Activated CD4-positive, alpha-beta T cell treated with anti-CD3 and anti-CD28 coated beads, Interleukin-2, amount 10 ng/mL, durations not matched to agents 7 days and 5 days (primary cell): ENCODE measurements around the gene FHDC1. TPM values are rescaled to one million over a fixed set of nuclear protein-coding genes. Genes with fewer than 3 reads are reported as not detected.
"Not testable (repeated sequence)": the region's sequence is repeated elsewhere in the genome, so short reads cannot be mapped to it uniquely, and the experiment has no call there.

Source experiments
- CTCF ChIA-PET: fragments of 350-600 bp; sonication (Branson Sonifier 250); formaldehyde crosslinking; loops from one replicate; lab custom pipeline; 2021; ENCODE audit warnings: antibody characterized with exemption; lab: Charles Lee
- POLR2A ChIA-PET: fragments of 350-600 bp; sonication (Branson Sonifier 250); formaldehyde crosslinking; loops from one replicate; lab custom pipeline; 2021; ENCODE audit warnings: antibody characterized with exemption; lab: Charles Lee
- DNase-seq: peaks from one replicate; pipeline ENCODE4 v3.0.0-alpha.2; 2020
- H3K27ac Mint-ChIP-seq: one replicate; pipeline ENCODE4 v1.8.0; 2021; ENCODE audit warnings: mild to moderate bottlenecking, moderate library complexity, mixed read lengths
- H3K27me3 Mint-ChIP-seq: one replicate; pipeline ENCODE4 v1.8.0; 2021; ENCODE audit warnings: mixed read lengths
- H3K36me3 Mint-ChIP-seq: one replicate; pipeline ENCODE4 v1.8.0; 2021; ENCODE audit warnings: low read depth, mixed read lengths
- H3K4me1 Mint-ChIP-seq: one replicate; pipeline ENCODE4 v1.8.0; 2021; ENCODE audit warnings: mixed read lengths
- H3K4me3 Mint-ChIP-seq: one replicate; pipeline ENCODE4 v1.8.0; 2021; ENCODE audit warnings: mild to moderate bottlenecking, moderate library complexity, mixed read lengths
- H3K9me3 Mint-ChIP-seq: one replicate; pipeline ENCODE4 v1.8.0; 2021; ENCODE audit warnings: mixed read lengths
- total RNA-seq, 2 experiments: library from RNA; stranded (reverse); gene quantifications; one replicate each; pipeline ENCODE4 v1.2.3, GENCODE V29; 2021

FHDC1 gene
- under 1 TPM; 0.07 to 0.10 TPM for total RNA-seq

- H3K4me3 Mint-ChIP-seq = peak within 1 kb of the TSS; percentile 61
- peaks cover 63% of the 10 kb centered on the region for H3K27me3 Mint-ChIP-seq
- POLR2A ChIA-PET = no interaction called here
Observed at GRCh38 chr4:152935631-152936445, at the start of gene FHDC1. FHDC1 (plus strand) TSS chr4:152936323; CDS start chr4:152943058, 6,735 bp downstream.

GRCh38 chr4:152887981-152888380 lies 48.1 kb upstream of the FHDC1 start:
- Mint-ChIP-seq H3K4me1 (peaks cover 4% of the 10 kb centered on the region), H3K36me3 (peaks cover 11% of the 10 kb centered on the region), H3K27ac (no peak overlapping the region), H3K27me3 (no peaks in the 10 kb centered on the region), H3K4me3 (no peak overlapping the region), H3K9me3 (no peaks in the 10 kb centered on the region)
- ChIA-PET POLR2A (no interaction called here), CTCF (no interaction called here)
- DNase-seq = no peak

More at GRCh38 chr4:152935631-152936445, at the start of gene FHDC1:
- H3K9me3 Mint-ChIP-seq = no peaks in the 10 kb centered on the region
- H3K36me3 Mint-ChIP-seq = peaks cover 5% of the 10 kb centered on the region
- no peak within 1 kb of the TSS for H3K27ac Mint-ChIP-seq
- CTCF ChIA-PET = interaction anchor here (0.7 to 0.9 kb wide), 2 partner anchors 12 to 34 kb away, joined by 3 read pairs; no protein-coding TSS in a partner anchor
- H3K4me1 Mint-ChIP-seq = peaks cover 22% of the 10 kb centered on the region
- peak; percentile 26 for DNase-seq

GRCh38 chr4:152892974-152893373 lies 43.1 kb upstream of the FHDC1 start:
- ChIA-PET POLR2A (no interaction called here), CTCF (interaction anchor here (1.0 to 1.1 kb wide), 2 partner anchors 36 to 95 kb away, joined by 3 read pairs; no protein-coding TSS in a partner anchor)
- Mint-ChIP-seq H3K27ac (no peak overlapping the region), H3K4me3 (no peak overlapping the region), H3K27me3 (no peaks in the 10 kb centered on the region), H3K9me3 (no peaks in the 10 kb centered on the region), H3K36me3 (peaks cover 12% of the 10 kb centered on the region), H3K4me1 (peaks cover 4% of the 10 kb centered on the region)
- DNase-seq = no peak

- DNase-seq = no peak
- Mint-ChIP-seq H3K27me3 (no peaks in the 10 kb centered on the region), H3K36me3 (peaks cover 12% of the 10 kb centered on the region), H3K9me3 (no peaks in the 10 kb centered on the region), H3K4me1 (peaks cover 3% of the 10 kb centered on the region), H3K4me3 (no peak overlapping the region), H3K27ac (no peak overlapping the region)
- POLR2A ChIA-PET = no interaction called here
- CTCF ChIA-PET = interaction anchor here (0.6 to 1.7 kb wide), 2 partner anchors 19 to 615 kb away, joined by 3 to 7 read pairs; no protein-coding TSS in a partner anchor
Observed at GRCh38 chr4:152894673-152895072, 41.5 kb upstream of the FHDC1 start.

GRCh38 chr4:152896811-152897210 lies 39.3 kb upstream of the FHDC1 start:
- Mint-ChIP-seq H3K4me1 (peaks cover 3% of the 10 kb centered on the region), H3K36me3 (peaks cover 9% of the 10 kb centered on the region), H3K27ac (no peak overlapping the region), H3K4me3 (no peak overlapping the region), H3K27me3 (no peaks in the 10 kb centered on the region), H3K9me3 (no peaks in the 10 kb centered on the region)
- DNase-seq = no peak
- POLR2A ChIA-PET = no interaction called here
- CTCF ChIA-PET = interaction anchor here (0.6 kb wide), 1 partner anchor 286 kb away, joined by 3 read pairs; no protein-coding TSS in a partner anchor

- H3K27me3 Mint-ChIP-seq, H3K4me3 Mint-ChIP-seq: not testable (repeated sequence)
Observed at GRCh38 chr4:152898133-152898532, 38.0 kb upstream of the FHDC1 start.

GRCh38 chr4:152898606-152899005 lies 37.5 kb upstream of the FHDC1 start:
- no peak overlapping the region for H3K4me3 Mint-ChIP-seq
- DNase-seq = no peak
- no peak overlapping the region for H3K27ac Mint-ChIP-seq
- CTCF ChIA-PET = no interaction called here
- no peaks in the 10 kb centered on the region for H3K9me3 Mint-ChIP-seq
- peaks cover 4% of the 10 kb centered on the region for H3K36me3 Mint-ChIP-seq
- no peaks in the 10 kb centered on the region for H3K27me3 Mint-ChIP-seq
- H3K4me1 Mint-ChIP-seq = peaks cover 3% of the 10 kb centered on the region
- POLR2A ChIA-PET = no interaction called here

More at GRCh38 chr4:152898133-152898532, 38.0 kb upstream of the FHDC1 start:
- H3K4me1 Mint-ChIP-seq, H3K9me3 Mint-ChIP-seq, H3K27ac Mint-ChIP-seq, CTCF ChIA-PET, POLR2A ChIA-PET, DNase-seq, H3K36me3 Mint-ChIP-seq: not testable (repeated sequence)

GRCh38 chr4:152900395-152900794 lies 35.7 kb upstream of the FHDC1 start:
- Mint-ChIP-seq H3K4me3 (no peak overlapping the region), H3K27me3 (no peaks in the 10 kb centered on the region), H3K4me1 (peaks cover 3% of the 10 kb centered on the region), H3K9me3 (no peaks in the 10 kb centered on the region), H3K27ac (no peak overlapping the region), H3K36me3 (peaks cover 4% of the 10 kb centered on the region)
- DNase-seq = no peak
- ChIA-PET POLR2A (no interaction called here), CTCF (interaction anchor here (0.9 kb wide), 1 partner anchor 16 kb away, joined by 4 read pairs; no protein-coding TSS in a partner anchor)

GRCh38 chr4:152901205-152901604 lies 34.9 kb upstream of the FHDC1 start:
- POLR2A ChIA-PET = no interaction called here
- no peaks in the 10 kb centered on the region for H3K36me3 Mint-ChIP-seq

GRCh38 chr4:152903658-152904057 lies 32.5 kb upstream of the FHDC1 start:
- Mint-ChIP-seq H3K27ac (no peak overlapping the region), H3K9me3 (no peaks in the 10 kb centered on the region), H3K36me3 (peaks cover 4% of the 10 kb centered on the region), H3K4me3 (no peak overlapping the region), H3K4me1 (no peaks in the 10 kb centered on the region), H3K27me3 (no peaks in the 10 kb centered on the region)
- DNase-seq = no peak
- ChIA-PET CTCF (no interaction called here), POLR2A (no interaction called here)

More at GRCh38 chr4:152901205-152901604, 34.9 kb upstream of the FHDC1 start:
- no peak overlapping the region for H3K27ac Mint-ChIP-seq
- no peak for DNase-seq
- H3K27me3 Mint-ChIP-seq = no peaks in the 10 kb centered on the region
- peaks cover 3% of the 10 kb centered on the region for H3K4me1 Mint-ChIP-seq
- H3K9me3 Mint-ChIP-seq = no peaks in the 10 kb centered on the region
- CTCF ChIA-PET = no interaction called here
- no peak overlapping the region for H3K4me3 Mint-ChIP-seq

- ChIA-PET CTCF (no interaction called here), POLR2A (interaction anchor here (0.6 kb wide), 1 partner anchor 1837 kb away, joined by 3 read pairs; no protein-coding TSS in a partner anchor)
- Mint-ChIP-seq H3K27ac (no peak overlapping the region), H3K9me3 (no peaks in the 10 kb centered on the region), H3K36me3 (peaks cover 5% of the 10 kb centered on the region), H3K4me1 (no peaks in the 10 kb centered on the region), H3K4me3 (no peak overlapping the region), H3K27me3 (no peaks in the 10 kb centered on the region)
- no peak for DNase-seq
Observed at GRCh38 chr4:152909901-152910300, 26.2 kb upstream of the FHDC1 start.

GRCh38 chr4:152910521-152910920 lies 25.6 kb upstream of the FHDC1 start:
- H3K9me3 Mint-ChIP-seq = no peaks in the 10 kb centered on the region
- peaks cover 5% of the 10 kb centered on the region for H3K36me3 Mint-ChIP-seq
- no peaks in the 10 kb centered on the region for H3K4me1 Mint-ChIP-seq
- H3K27me3 Mint-ChIP-seq = no peaks in the 10 kb centered on the region
- ChIA-PET POLR2A (no interaction called here), CTCF (no interaction called here)
- H3K4me3 Mint-ChIP-seq = no peak overlapping the region
- DNase-seq = no peak
- H3K27ac Mint-ChIP-seq = no peak overlapping the region
